NCI-H2107 (cell line): Measurements from ENCODE around the gene SEC24B.

Source experiments
- DNase-seq: peaks from one replicate; lab custom pipeline; 2025; lab: John Stamatoyannopoulos, UW

Gene SEC24B

DNA sequence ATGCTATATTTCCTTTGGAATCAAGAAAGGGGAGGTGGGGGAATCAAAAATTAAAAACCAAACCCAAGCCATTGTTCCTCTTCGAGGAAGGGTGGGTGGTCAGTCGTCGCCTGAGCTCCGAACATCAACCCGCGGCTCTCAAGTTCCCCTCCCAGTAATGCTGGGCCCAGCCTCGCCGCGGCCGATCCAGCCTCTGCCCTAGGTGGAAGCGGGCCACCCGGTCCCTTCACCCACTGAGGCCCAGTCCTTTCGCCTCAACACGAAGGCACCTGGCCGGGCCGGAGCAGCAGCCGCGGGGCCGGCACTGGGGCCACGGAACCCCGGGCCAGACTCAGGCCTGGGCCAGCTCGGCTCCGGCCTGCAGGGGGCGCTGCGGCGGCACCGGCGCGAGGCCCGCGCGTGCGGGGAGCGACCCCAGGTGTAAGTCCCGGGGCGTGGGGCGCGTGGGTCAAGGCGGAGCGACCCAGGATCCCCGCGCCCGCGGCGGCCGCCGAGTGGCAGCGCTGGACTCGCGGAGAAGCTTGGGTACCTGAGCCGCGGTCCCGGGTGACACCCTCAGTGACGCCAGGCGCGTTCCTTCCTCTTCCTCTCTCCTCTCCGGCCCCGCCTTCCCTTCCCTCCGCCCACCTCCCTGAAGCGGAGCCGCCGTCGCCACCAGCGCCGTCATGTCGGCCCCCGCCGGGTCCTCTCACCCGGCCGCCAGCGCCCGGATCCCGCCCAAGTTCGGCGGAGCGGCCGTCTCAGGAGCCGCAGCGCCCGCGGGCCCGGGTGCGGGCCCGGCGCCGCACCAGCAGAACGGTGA lies at the start of gene SEC24B:
SEC24B (plus strand) TSS at position 611 of the 802 bp plus-strand sequence; CDS start at position 666, 55 bp downstream.
- DNase-seq = peak; percentile 54

DNA sequence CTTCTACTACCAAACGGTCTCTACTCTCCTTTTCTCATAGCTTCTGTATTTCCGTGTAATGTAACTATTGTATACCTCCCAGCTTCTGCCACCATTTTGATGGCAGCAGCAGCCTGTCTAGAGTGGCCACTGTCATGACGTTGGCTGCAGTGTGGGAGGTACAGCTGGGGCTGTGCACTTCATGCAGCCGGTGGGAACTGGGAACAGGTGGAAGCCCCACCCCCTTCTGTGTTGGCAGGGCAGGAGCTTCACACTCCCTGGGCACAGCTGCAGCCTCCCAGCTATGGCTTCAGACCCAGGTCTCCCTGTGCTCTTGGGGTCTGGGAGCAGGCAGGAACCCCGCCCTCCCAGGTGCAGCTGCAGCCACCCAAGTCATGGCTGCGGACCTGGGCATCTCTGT lies 49.8 kb upstream of the SEC24B start:
- no peak for DNase-seq

DNA sequence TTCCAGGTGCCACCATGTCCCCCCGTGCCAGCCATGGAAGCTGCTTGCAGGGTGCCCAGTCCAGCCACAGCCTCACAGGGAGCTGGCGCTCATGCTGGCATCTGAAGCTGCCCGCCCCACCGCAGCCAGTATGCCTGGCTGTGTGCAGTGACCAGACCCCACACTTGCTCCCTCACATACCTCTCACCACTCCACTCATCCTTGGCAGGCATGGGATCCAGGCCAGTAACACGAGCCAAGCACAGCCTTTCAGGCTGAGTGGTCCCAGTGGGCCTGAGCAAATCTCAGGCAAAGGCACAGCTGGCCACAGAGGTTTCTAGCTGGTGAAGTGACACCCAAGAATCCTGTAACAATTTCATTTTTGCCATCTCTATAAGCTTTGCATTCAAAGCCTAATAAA lies 48.4 kb upstream of the SEC24B start:
- DNase-seq = no peak

DNA sequence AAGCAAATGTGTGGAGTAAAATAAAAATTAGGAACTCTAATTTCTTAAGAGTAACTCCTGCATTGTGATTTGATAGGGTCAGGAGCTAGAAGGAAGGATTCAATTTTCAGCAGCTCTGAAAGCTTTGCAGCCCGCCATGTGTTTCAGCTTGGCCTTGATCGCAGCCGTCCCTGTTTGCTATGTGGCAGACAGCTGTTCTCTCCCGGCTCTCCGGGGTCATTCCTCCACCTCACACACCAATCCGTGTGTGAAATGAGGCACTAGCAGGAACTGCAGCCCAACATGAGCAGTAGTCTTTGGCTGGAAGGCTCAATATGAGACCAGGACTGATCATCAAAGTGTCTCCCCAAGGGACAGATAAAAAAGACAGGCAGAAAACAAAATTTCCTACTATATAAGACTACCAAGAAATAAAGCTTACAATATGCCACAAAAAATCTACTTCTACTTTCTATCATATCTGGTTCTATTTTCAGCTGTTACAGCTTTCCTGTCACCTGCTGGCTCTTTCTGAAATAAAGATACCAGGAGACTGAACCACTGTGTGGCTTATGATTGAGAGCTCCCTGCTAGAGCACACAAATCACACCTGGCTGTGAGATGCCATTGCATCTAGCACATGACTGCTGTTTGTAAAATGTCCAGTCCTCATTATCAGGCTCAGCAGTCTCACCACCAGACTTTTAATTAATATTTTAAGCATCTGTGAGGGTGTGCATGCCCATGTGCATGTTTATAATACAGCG lies 44.1 kb upstream of the SEC24B start:
- DNase-seq = no peak

DNA sequence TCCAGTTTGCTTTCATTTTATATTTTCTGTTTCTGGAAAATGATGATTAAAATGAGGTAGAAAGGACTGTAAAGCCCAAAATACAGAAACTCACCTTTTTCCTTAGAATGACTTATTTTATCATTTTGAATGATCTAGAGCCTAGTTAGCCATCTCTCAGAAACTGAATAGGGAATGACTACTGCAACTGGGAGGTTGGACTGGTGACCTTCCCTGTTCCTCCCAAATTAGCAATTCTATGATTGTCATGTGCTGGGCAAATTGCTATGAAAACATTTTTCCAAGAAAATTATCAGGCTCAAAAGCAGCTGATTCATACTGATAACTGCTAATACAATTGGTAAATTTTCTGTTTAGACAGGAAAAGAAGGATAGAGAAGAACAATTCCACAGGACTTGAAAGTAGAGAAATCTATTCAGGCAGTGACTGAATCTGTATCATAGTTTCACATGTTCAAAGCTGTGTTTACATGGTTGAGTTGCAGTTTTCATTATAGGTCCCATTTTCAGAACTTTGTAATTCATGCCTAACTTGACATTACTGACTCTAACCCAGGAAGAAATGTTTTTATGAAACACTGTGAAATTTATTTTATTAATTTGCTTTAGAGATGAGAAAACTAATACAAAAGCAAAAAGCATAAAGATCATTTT lies 43.4 kb upstream of the SEC24B start:
- DNase-seq = no peak

DNA sequence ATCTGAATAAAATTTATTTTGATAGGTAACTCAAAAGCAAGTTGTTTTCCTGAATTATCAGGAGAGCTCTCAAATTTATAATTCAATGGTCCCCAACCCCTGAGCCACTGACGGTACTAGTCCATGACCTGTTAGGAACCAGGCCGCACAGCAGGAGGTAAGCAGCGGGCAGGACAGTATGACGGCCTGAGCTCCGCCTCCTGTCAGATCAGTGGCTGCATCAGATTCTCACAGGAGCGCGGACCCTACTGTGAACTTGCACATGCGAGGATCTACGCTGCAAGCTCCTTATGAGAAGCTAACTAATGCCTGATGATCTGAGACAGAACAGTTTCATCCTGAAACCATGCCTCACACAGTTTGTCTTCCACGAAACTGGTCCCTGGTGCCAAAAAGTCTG lies 37.9 kb upstream of the SEC24B start:
- DNase-seq = no peak

DNA sequence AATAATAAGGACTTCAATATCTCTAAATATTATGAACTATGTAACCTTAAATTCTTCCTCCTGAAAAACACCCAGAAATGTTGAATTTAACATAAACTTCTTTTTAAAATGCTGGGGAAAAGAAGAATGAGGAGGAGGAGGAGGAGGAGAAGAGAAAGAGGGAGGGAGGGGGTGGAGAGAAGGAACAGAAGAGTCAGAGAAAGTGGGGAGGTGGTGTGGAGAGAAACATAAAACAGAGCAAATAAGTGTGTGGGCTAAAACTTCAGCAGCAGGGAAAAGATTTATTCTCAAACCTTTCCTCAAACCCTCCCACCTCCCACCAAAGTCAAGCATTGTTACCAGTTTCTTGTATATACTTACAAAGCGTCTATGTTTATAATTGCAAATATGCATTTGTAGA lies 34.7 kb upstream of the SEC24B start:
- DNase-seq = no peak

DNA sequence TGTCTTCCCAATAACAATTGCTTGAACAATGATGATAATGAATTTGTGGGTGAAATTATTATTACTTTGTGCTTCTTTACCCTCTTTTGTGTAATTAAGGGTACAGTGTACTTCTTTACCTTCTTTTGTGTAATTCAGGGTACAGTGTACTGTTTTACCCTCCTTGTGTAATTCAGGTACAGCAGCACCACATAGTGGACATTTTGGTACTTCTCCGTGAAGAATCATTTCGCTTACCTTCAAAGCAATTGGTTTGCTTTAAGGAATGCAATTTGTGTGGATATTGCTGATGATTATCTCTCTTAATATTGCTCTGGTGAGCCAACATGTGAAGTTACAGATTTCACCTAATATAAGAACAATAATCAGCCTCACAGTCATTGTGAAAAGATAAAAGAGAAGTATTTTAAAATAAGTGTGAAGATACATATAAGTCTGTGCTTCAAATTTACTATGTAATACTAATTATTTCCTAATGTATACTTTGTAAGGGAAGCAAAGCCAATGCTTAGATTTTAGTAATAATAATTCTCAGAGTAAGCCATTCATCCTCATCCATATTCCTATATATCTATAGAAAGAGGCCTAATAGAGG lies 27.2 kb upstream of the SEC24B start:
- DNase-seq = peak; percentile 0

DNA sequence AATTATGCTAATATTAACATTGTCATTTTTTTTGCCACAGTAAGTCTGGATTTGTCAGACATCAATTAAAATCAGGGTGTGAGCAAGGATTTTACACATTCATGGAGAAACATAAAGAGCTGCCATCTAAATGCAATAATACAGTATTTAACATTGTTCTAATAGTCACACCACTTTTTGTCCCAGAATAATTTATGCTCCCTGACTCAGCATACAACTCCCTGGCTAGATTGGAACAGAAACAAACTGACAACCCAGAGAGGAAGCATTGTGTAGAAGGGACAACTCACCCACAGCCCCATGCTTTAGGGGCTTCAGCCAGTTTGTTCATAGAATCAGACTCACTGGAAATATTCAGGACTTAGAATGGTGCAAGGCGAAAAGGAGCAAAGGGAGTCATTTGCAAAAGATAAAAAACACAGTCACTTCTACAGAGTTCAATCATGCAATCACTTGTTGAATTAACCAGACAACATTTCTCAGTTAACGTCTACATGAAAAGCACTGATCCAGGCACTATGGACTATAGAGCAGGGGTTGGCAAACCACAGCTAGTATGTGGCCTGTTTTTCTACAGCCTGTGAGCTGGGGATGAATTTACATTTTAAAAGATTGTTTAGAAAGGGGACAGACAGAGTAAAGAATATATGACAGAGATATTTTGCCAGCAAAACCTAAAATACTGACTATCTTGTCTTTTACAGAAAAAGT lies 26.4 kb upstream of the SEC24B start:
- no peak for DNase-seq

DNA sequence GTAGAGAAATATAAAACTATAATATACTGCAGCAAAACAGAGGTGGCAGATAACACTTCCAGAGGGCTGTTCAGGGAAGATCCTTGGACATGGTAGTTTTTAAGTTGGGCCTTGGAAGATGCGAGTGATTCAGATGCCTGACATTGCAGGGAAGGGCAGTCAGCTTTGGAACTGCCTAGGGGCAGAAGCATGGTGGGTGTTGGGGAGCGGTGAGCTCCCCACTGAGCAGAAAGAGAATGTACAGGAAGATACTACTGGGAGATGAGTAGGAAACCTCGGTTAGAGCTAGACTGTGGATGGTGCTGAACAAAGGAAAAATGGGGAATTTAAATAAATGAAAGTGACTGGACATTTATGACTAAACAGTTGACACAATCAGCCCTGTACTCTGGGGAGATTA lies 24.9 kb upstream of the SEC24B start:
- no peak for DNase-seq

DNA sequence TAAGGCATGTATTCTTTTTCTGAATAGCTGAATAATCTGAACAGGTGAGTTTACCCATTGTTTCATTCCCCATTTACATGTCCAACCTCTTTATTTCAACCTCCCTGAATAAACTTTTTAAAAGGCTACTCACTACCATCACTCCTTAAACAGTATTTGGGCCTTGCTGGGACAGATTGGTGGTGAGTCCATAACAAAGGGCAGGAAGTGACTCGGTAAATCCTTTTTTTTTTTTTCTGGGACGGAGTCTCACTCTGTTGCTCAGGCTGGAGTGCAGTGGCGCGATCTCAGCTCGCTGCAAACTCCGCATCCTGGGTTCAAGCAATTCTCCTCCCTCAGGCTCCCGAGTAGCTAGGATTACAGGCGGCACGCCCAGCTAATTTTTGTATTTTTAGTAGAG lies 23.4 kb upstream of the SEC24B start:
- DNase-seq = no peak

DNA sequence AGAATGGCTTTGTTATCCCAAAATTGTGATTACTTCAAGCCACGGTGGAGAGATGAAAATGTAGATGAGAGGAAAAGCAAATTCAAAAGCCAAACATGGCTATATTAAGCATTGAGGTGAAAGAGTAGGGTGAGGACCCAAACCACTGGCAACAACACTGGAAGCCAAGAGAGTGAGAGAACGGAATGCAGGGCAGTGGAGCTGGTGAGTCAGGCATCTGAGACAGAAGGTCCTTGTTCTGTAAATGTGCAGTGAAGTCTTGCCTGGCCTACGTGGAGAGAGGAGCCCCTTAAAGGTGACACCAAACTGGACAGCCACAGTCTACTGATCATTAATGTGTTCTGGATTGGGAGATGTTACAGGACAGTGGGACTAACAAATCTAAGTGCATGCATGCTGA lies 22.8 kb upstream of the SEC24B start:
- no peak for DNase-seq

DNA sequence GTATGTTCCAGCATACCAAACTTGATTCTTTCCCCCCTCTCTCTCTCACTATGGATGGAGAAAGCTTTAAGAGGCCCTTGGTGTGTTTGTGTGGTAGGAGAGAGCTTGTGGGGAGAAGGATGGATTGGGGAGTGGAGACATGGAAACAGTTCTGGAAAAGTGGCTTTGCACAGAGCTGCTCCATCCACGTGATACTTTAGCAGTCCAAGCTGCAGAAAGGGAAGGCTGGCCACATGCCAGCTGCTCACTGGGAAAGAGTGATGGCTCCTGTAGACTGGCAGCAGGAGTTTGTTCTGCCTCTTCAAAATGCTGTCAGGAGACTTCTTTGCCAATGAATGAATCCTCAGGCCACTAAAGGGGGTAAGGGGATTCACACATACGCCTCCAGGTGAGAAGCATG lies 21.7 kb upstream of the SEC24B start:
- no peak for DNase-seq

DNA sequence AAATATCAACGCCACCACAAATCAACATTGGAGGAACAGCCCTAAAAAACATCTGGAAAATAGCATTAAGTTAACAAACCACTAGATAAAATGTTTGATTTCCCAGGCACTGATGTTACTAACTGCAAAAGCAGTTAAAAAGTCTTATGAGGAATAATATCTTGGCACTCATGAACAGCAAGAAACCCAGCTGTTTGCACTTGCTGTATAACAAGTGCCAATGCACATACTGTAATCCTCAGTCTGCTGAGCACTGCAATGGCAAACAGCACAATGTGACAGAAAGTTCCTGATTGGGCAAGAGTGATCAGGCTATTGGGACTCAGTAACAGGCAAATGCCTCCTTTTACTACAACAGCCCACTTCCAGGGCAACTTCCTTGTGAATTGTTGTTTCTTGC lies 20.8 kb upstream of the SEC24B start:
- DNase-seq = no peak

DNA sequence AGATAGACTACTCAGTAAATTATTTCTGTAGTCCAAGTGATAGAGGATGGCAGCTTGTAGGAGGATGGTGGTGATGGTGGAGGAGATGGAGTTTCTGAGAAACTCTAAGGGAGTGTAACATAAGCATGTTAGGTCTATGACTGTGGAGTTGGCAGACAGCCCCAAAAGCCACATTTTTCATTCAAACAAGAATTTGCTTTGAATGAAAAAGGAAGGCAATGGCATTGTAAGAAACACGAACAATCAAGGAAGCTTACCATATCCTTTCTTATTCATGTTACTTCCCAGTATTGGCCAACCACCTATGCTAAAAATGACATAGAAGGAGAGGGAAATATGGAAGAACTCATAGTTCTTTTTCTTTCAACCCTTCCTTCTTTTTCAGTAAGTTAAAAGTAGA lies 18.7 kb upstream of the SEC24B start:
- no peak for DNase-seq

DNA sequence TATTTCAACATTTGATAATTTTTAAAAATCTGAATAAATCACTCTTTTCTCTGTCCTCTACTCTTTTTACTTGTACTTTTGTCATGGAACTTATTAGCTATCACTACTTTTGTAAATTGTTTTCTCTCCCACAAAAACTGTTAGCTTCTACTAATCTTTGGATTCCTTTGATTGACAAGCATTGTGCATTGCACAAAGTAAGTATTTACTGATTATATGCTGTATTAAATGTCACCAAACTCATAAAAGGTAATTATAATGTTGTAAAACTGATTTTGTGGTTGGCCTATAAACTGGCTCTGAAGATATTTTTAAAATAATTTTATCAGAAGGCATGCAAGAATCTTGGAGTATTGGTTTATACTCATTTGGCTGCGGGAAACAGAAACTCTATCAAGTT lies 15.0 kb upstream of the SEC24B start:
- no peak for DNase-seq

DNA sequence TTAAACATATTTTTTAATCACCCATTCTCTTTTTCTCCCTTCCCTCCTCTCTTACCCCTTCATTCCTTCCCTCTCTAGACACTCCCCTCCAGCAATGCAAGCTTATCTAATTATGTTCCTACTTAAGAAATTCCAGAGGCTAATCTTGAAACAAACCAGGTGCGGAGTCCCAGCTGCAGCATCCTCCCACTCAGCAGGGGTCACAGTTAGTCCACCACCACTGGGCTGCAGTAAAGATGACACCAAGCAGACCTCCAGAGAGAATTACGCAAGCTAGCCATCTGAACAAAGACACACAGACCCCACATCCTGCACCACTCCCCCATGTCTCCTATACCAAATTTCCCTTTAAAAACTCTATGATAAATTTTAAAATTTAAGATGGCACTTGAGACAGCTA lies 13.9 kb upstream of the SEC24B start:
- DNase-seq = no peak

DNA sequence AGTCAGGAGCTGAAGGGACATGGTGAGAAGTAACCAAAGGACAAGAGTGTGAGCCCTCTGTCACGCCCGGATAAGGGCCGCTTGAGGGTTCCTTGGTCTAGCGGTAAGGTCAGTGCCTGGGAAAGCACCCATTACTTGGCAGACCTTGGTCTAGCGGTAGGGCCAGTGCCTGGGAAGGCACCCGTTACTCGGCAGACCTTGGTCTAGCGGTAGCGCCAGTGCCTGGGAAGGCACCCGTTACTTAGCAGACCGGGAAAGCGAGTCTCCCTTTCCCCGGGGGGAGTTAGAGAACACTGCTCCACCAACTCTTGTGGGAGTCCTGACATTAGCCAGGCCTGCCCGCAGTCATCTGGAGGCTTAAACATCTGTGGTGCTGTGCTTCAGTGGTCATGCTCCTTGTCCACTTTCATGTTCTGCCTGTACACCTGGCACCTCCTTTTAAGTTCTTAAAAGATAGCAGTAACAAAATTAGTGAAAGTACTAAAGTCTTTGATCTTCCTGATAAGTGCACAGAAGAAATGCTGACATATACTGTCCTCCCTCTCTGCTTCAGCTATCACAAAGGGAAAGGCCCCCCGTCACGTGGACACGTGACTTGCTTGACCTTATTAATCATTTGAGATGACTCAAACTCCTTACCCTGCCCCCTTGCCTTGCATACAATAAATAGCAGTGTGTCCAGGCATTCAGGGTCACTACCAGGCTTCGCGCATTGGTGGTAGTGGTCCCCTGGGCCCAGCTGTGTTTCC lies 9.3 kb upstream of the SEC24B start:
- DNase-seq = no peak

DNA sequence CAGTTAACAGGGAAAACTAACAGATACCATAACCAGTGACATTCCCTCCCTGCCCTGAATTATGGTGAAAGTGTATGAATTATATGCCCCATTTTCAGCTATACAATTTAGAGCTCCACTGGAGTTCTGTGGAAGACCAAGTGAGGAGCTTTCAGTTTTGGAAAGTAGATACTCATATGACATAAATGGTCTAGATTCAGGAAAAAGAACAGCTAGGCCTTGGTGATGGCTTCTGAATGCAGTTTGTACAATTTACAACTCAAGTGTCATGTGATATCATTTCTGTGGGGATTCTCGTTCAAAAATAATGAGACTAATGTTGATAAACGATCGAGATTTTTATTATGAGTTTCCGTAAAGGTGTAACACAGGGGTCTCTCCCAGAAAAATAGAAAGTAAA lies 8.2 kb upstream of the SEC24B start:
- DNase-seq = no peak

DNA sequence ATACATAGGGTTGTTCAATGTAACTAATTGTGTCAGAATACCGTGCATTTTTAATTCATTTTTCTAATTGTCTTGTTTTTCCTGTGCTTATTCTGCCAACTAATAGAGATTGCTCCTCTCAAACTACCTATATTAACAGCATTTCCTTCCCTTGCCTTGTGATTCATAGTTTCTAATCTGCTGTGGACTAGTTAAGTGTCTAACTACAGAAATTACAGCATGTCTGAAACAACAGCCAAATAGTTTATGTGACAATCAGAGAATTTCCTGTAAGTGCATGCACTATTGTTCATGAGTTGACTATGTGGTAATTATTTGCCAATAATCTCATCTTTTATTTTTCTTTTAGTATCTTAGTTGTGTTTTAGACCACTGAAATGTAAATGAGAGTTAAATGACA lies 4.1 kb upstream of the SEC24B start:
- no peak for DNase-seq

DNA sequence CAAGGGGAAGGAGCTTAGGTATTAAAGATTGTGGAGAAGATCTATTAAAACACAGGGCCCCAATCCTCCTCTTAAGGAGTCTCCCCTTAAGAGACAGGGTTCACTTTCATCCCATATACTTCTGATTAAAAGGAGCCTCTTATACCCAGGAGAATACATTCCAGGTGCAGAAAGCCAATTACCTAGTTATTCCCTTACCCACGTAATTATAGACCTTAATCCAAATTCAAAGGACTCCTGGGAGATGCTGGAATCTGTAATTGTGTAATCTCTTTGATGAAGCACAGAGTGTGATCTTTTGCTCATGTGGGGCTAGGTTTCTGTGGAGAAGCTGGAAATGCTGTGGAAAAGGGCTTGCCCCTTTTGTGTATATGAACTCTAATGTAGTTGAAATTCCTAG lies 1.4 kb upstream of the SEC24B start:
- no peak for DNase-seq
